GM18526 (cell line): ENCODE measurements around the gene PIK3R1.

Source experiments
- POLR2A ChIP-seq: IDR thresholded peaks from 3 replicates; pipeline ENCODE4 v1.6.1; 2011; ENCODE audit not compliant: insufficient read length; ENCODE audit errors: extremely low read depth

Gene PIK3R1

GRCh38 chr5:68303038-68303738 is 87.6 kb downstream of the PIK3R1 start:
- no peak for TF ChIP-seq POLR2A

GRCh38 chr5:68303754-68304420 is 88.3 kb downstream of the PIK3R1 start:
- no peak for TF ChIP-seq POLR2A

GRCh38 chr5:68304421-68305052 is 89.0 kb downstream of the PIK3R1 start:
- TF ChIP-seq POLR2A = no peak

GRCh38 chr5:68305223-68305870 is 89.8 kb downstream of the PIK3R1 start:
- TF ChIP-seq POLR2A = no peak

DNA sequence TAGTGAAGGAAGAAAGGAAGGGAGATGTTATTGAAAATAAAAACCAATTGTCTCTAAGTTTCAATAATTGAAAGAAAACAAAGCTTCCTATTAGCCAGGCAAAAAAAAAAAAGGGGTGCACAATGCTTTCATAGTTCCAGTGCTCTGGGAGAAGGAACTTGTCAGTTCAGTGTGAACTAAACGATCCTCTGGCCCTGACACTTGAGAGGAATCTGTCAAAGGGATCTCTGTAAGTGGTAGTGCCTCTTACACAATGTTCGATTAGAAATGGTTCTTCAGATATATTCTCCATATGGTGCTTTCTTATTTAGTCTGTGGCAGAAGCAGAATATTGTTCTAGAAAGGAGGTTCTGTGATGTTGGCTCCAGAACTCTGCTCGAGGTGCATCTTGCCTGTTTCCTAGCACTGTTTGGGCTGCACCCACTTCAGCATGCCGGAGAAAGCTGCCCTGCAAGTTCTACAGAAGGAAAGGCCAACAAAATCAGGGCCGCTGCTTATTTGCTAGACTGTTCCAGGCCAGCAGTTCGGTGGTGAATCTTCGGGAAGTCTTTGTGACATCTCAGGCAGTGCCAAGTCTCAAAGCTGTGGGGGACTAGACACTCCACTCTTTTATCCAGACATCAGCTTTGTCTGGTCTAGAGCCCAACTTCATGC is 90.9 kb downstream of the PIK3R1 start:
- no peak for TF ChIP-seq POLR2A

DNA sequence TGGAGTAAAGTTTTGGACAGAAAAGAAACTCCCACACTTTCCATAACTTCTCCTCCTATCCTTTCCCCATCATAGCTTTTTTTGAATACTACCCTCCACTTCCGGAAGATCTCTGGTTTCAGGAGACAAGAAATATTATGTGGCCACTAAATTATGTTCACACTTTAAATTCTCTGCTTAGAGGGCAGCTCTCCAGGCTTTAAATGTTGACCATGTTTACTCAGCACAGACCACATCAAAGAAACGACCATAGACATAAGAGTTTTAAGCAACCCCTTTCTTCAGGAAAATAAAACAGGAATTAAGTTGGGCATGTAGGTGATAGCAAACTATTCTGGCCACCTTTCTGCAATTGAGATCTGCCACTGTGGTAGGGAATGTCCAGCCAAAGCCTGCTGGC is 97.8 kb downstream of the PIK3R1 start:
- no peak for TF ChIP-seq POLR2A

- TF ChIP-seq POLR2A = no peak
These were observed 98.9 kb downstream of the PIK3R1 start for GRCh38 chr5:68314465-68314864.

DNA sequence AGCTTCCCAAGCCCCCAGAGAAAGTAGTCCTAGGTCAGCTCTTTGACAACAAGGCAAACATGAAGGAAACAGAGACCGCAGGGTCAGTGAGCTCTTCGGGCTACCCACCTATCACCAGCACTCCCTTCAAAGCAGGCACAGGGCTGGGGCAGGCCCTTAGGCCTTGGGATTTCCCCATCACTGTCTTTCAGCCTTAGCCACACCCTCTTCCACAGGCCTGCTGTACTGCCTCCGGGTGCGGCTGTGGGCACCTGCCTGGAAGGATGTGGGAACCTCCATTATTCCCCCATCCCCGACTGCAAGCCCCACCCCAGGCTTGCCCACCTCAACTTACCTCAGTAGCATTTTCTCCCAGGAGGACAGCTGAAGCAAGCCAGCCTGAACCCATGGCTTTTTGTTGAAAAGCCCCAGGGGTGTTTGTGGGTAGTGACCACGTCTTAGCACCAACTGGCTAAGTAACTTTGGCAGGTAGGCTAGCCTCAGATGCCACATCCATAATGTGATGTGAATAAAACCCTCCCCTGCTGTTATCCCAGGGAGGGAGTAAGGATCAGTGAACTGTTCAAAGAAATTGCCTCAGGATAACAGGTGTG is 100.2 kb downstream of the PIK3R1 start:
- TF ChIP-seq POLR2A = no peak

- TF ChIP-seq POLR2A = no peak
These were observed 100.9 kb downstream of the PIK3R1 start for GRCh38 chr5:68316469-68316868.

DNA sequence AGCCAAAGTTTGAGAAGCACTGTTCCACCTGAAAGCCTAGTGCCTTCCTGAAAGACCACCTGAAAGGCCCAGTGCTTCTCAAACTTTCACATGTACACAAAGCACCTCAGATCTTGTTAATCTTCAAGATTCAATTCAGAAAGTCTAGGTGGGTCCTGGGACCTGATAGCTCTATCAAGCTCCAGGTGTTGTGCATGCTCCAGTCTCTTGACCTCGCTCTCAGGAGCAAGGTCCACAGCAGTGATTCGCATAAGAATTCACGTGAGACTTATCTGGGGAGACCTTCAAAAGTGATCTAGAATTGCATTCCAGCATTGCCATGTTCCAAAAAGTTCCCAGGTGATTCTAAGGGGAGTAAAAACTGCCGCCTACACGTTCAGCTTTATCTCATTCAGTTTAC is 102.1 kb downstream of the PIK3R1 start:
- no peak for TF ChIP-seq POLR2A

GRCh38 chr5:68318955-68319705 is 103.6 kb downstream of the PIK3R1 start:
- no peak for TF ChIP-seq POLR2A

DNA sequence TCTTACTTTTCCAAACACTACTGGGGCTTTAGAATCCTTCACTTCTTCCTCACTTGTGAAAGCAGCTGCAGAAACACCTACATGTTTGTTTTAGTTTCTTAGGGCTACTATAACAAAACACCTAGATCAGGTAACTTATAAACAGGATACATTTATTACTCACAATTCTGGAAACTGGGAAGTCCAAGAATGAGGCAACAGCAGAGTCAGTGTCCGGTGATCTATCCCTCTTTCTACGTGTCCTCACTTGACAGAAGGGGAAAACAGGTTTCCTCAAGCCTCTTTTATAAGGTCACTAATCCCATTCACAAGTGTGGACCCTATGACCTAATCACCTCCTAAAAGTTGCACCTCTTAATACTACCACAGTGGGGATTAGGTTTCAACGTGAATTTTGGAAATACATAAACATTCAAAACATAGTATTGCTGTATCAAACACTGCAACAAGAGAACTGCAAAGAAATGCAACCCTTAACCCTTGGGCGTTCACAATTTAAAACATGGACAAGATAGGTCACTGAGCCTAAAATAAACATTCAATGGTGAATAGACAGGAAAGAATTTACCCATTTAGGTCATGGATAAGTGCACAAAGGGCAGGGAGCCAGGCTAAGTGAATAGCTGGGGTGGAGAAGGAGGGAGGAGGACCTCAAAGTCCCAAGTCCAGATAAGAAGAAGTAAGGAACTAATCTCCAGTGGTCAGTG is 104.3 kb downstream of the PIK3R1 start:
- no peak for TF ChIP-seq POLR2A

DNA sequence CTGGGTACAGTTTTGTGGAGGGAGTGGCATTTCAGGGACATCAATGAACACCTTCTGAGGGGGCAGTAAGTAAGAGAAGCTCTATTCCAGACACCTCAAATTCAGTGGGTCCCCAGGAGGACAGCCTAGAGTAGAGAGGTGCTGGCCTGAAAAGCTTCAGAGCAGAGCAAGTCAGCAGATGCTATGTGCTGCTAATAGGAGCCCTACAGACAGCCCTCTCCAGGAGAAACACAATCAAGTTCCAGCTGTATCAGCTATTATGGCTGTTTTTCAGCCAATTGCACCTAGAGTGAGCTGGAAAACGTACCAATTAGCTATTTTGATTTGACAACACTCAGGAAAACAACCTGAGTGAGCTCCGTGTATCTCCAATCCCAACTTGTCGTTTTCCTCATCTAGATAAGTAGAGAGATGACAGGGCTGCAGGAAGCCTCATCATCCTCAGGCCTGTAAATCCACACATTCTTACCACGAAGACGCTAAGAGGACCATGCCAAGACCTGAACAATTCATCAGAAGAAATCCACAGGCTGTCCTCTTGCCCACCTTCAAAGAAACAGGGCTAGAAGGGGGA is 104.9 kb downstream of the PIK3R1 start:
- TF ChIP-seq POLR2A = no peak

GRCh38 chr5:68325065-68325580 is 109.6 kb downstream of the PIK3R1 start:
- no peak for TF ChIP-seq POLR2A
